Hematopoietic multipotent progenitor cell treated with erythropoietin and hydrocortisone succinate and interleukin-3 and kit ligand, for 17 days (in vitro differentiated cells): ENCODE measurements around the gene TRIM72.
"Not testable (repeated sequence)": the region's sequence is repeated elsewhere in the genome, so short reads cannot be mapped to it uniquely, and the experiment has no call there.

ENCODE experiments used
- DNase-seq: peaks from one replicate; pipeline ENCODE4 v3.0.0-alpha.2; 2015; ENCODE audit warnings: low spot score

Gene TRIM72

GRCh38 chr16:31215287-31216162 is 1.6 kb downstream of the TRIM72 start:
- DNase-seq, result no peak

- no peak for DNase-seq
These were observed 2.7 kb downstream of the TRIM72 start, which contains the start of gene PYDC1 for GRCh38 chr16:31216422-31217135. PYDC1 (minus strand) TSS chr16:31217135; CDS start chr16:31217028, 107 bp downstream.

- no peak for DNase-seq
These were observed 3.2 kb downstream of the TRIM72 start for GRCh38 chr16:31217136-31217530.

- DNase-seq, result no peak
These were observed 5.3 kb downstream of the TRIM72 start for GRCh38 chr16:31219154-31219741.

- no peak for DNase-seq
These were observed 7.6 kb downstream of the TRIM72 start for GRCh38 chr16:31221357-31222160.

- DNase-seq, result no peak
These were observed 9.1 kb downstream of the TRIM72 start for GRCh38 chr16:31223044-31223443.

- no peak for DNase-seq
These were observed 10.4 kb downstream of the TRIM72 start for GRCh38 chr16:31224092-31224955.

GRCh38 chr16:31225193-31225592 is 11.3 kb downstream of the TRIM72 start:
- no peak for DNase-seq

GRCh38 chr16:31228206-31228605 is 14.3 kb downstream of the TRIM72 start:
- no peak for DNase-seq

- DNase-seq, result no peak
These were observed 15.6 kb downstream of the TRIM72 start for GRCh38 chr16:31229501-31229900.

GRCh38 chr16:31238041-31238440 is 24.1 kb downstream of the TRIM72 start:
- no peak for DNase-seq

GRCh38 chr16:31242206-31242605 is 28.3 kb downstream of the TRIM72 start:
- no peak for DNase-seq

GRCh38 chr16:31243734-31244670 is 30.1 kb downstream of the TRIM72 start:
- no peak for DNase-seq

- not testable (repeated sequence) for DNase-seq
These were observed 31.7 kb downstream of the TRIM72 start for GRCh38 chr16:31245598-31245997.

- no peak for DNase-seq
These were observed 32.4 kb downstream of the TRIM72 start for GRCh38 chr16:31246296-31246695.

- no peak for DNase-seq
These were observed 34.4 kb downstream of the TRIM72 start for GRCh38 chr16:31248344-31248743.

- no peak for DNase-seq
These were observed 37.0 kb downstream of the TRIM72 start for GRCh38 chr16:31250782-31251384.

GRCh38 chr16:31251435-31251834 is 37.5 kb downstream of the TRIM72 start:
- DNase-seq, result no peak

GRCh38 chr16:31253642-31254045 is 39.7 kb downstream of the TRIM72 start:
- no peak for DNase-seq
